PFSK-1 (cell line): ENCODE results near the gene TRIM8.

Experiments used
- FOXP2 ChIP-seq: optimal IDR thresholded peaks from 2 replicates; pipeline ENCODE3; 2011; ENCODE audit warnings: borderline replicate concordance, control low read depth, inconsistent platforms; ENCODE audit not compliant: insufficient read depth; ENCODE audit errors: extremely low read length, extremely low read depth
- POLR2AphosphoS5 ChIP-seq: IDR thresholded peaks from 2 replicates; pipeline ENCODE4 v1.6.1; 2012; ENCODE audit warnings: low read depth, mild to moderate bottlenecking, control low read depth, low read length, moderate library complexity
- REST ChIP-seq, 2 experiments: IDR thresholded peaks; 2 replicates each; pipeline versions ENCODE4 v1.6.1 to v1.8.0; 2011 to 2012; ENCODE audit warnings: low read depth in 2 of 2, low read length in 2 of 2, control low read depth in 1 of 2, inconsistent platforms in 1 of 2, mild to moderate bottlenecking in 1 of 2, moderate library complexity in 1 of 2; ENCODE audit not compliant: insufficient read depth in 1 of 2
- SIN3A ChIP-seq: IDR thresholded peaks from 2 replicates; pipeline ENCODE4 v1.6.1; 2012; ENCODE audit warnings: mild to moderate bottlenecking, low read length, moderate library complexity, borderline replicate concordance; ENCODE audit not compliant: insufficient read depth
- TAF1 ChIP-seq: IDR thresholded peaks from 2 replicates; pipeline ENCODE4 v1.6.1; 2012; ENCODE audit warnings: low read length, control low read depth, borderline replicate concordance; ENCODE audit not compliant: insufficient read depth

TRIM8 gene

GRCh38 chr10:102661658-102662028 is 17.4 kb downstream of the TRIM8 start:
- no peak for TF ChIP-seq TAF1
- TF ChIP-seq SIN3A, result no peak
- no peak for TF ChIP-seq REST (IDR thresholded peaks at IDR 0.05; ENCODE audit: insufficient read depth in 1 of 2, low read depth in 2 of 2, low read length in 2 of 2)
- no peak for TF ChIP-seq FOXP2
- no peak for TF ChIP-seq POLR2AphosphoS5

- no peak for TF ChIP-seq FOXP2
- no peak for TF ChIP-seq SIN3A
- no peak for TF ChIP-seq TAF1
Observed at GRCh38 chr10:102665904-102666509, 21.7 kb downstream of the TRIM8 start.

GRCh38 chr10:102668326-102669107 is 24.2 kb downstream of the TRIM8 start:
- TF ChIP-seq FOXP2 (no peak), POLR2AphosphoS5 (no peak), SIN3A (no peak), TAF1 (no peak), REST (IDR thresholded peaks at IDR 0.05; ENCODE audit: insufficient read depth in 1 of 2, low read depth in 2 of 2, low read length in 2 of 2) (no peak)

GRCh38 chr10:102669206-102670064 is 25.2 kb downstream of the TRIM8 start:
- no peak for TF ChIP-seq TAF1
- TF ChIP-seq POLR2AphosphoS5, result no peak
- no peak for TF ChIP-seq SIN3A
- no peak for TF ChIP-seq REST (IDR thresholded peaks at IDR 0.05; ENCODE audit: insufficient read depth in 1 of 2, low read depth in 2 of 2, low read length in 2 of 2)
- TF ChIP-seq FOXP2, result no peak

GRCh38 chr10:102670065-102670670 is 25.9 kb downstream of the TRIM8 start:
- TF ChIP-seq POLR2AphosphoS5, result no peak
- TF ChIP-seq REST (IDR thresholded peaks at IDR 0.05; ENCODE audit: insufficient read depth in 1 of 2, low read depth in 2 of 2, low read length in 2 of 2), result no peak
